GM23338 (cell line): ENCODE data around the gene CUEDC2. TPM values are rescaled to one million over a fixed set of nuclear protein-coding genes. Genes with fewer than 3 reads are reported as not detected.

Experiments
- ATAC-seq: fragments of 200-7000 bp; cut with Tn5 transposase; 3 replicates; pipeline ENCODE4 v1.9.1; 2020
- DNase-seq: peaks from one replicate; pipeline ENCODE4 v3.0.0-alpha.2; 2015; ENCODE audit warnings: low spot score
- H2AFZ ChIP-seq: fragments of 200-600 bp; sonication (generic); 2 replicates; pipeline ENCODE4 v1.8.0; 2016; ENCODE audit warnings: antibody characterized with exemption, mild to moderate bottlenecking, moderate library complexity
- H3F3A ChIP-seq: fragments of 200-600 bp; sonication (generic); replicated peaks from 2 replicates; pipeline ENCODE4 v1.8.0; 2017; ENCODE audit warnings: antibody characterized with exemption, mixed run types, low read depth
- H3K27ac ChIP-seq: fragments of 200-600 bp; sonication (generic); 2 replicates; pipeline ENCODE4 v1.6.1; 2016; ENCODE audit warnings: low read depth
- H3K27me3 ChIP-seq: fragments of 200-600 bp; sonication (generic); 2 replicates; pipeline ENCODE4 v1.8.0; 2016; ENCODE audit warnings: mild to moderate bottlenecking, mixed run types, moderate library complexity; ENCODE audit not compliant: insufficient read depth
- H3K36me3 ChIP-seq: fragments of 200-600 bp; sonication (generic); 2 replicates; pipeline ENCODE4 v1.8.0; 2016; ENCODE audit warnings: mild to moderate bottlenecking; ENCODE audit not compliant: insufficient read depth
- H3K4me1 ChIP-seq: fragments of 200-600 bp; sonication (generic); 2 replicates; pipeline ENCODE4 v1.8.0; 2016; ENCODE audit warnings: mild to moderate bottlenecking, moderate library complexity; ENCODE audit not compliant: insufficient read depth
- H3K4me2 ChIP-seq: fragments of 200-600 bp; sonication (generic); 2 replicates; pipeline ENCODE4 v1.7.1; 2017; ENCODE audit warnings: mixed run types
- H3K4me3 ChIP-seq: fragments of 200-600 bp; sonication (generic); 2 replicates; pipeline ENCODE4 v1.6.1; 2016; ENCODE audit warnings: mixed run types
- H3K79me2 ChIP-seq: fragments of 200-600 bp; sonication (generic); replicated peaks from 2 replicates; pipeline ENCODE4 v1.8.0; 2017; ENCODE audit warnings: mild to moderate bottlenecking; ENCODE audit not compliant: insufficient read depth
- H3K9me2 ChIP-seq: fragments of 200-600 bp; sonication (generic); 2 replicates; pipeline ENCODE4 v1.8.0; 2017; ENCODE audit not compliant: insufficient read depth
- H4K20me1 ChIP-seq: fragments of 200-600 bp; sonication (generic); replicated peaks from 2 replicates; pipeline ENCODE4 v1.8.0; 2017; ENCODE audit warnings: mild to moderate bottlenecking; ENCODE audit not compliant: insufficient read depth
- H3K27ac Mint-ChIP-seq: 2 replicates; pipeline ENCODE4 v1.8.0; 2020; ENCODE audit warnings: inconsistent platforms, mild to moderate bottlenecking, moderate library complexity, mixed read lengths
- H3K27me3 Mint-ChIP-seq: 3 replicates; pipeline ENCODE4 v1.8.0; 2022; ENCODE audit warnings: low read depth, mild to moderate bottlenecking, moderate library complexity, mixed read lengths, inconsistent platforms; ENCODE audit not compliant: insufficient read depth, poor library complexity
- H3K36me3 Mint-ChIP-seq: 3 replicates; pipeline ENCODE4 v1.8.0; 2021; ENCODE audit warnings: low read depth, mild to moderate bottlenecking, inconsistent platforms, moderate library complexity, mixed read lengths
- H3K4me1 Mint-ChIP-seq: 3 replicates; pipeline ENCODE4 v1.8.0; 2020; ENCODE audit warnings: mild to moderate bottlenecking, inconsistent platforms, mixed read lengths
- H3K4me3 Mint-ChIP-seq: 3 replicates; pipeline ENCODE4 v1.8.0; 2021; ENCODE audit warnings: moderate library complexity, mild to moderate bottlenecking, inconsistent platforms, mixed read lengths
- H3K9me3 Mint-ChIP-seq: 3 replicates; pipeline ENCODE4 v1.8.0; 2020; ENCODE audit warnings: moderate library complexity, mild to moderate bottlenecking, inconsistent platforms, mixed read lengths
- CREB1 ChIP-seq: fragments of 250-450 bp; sonication (Bioruptor Pico); IDR thresholded peaks from 2 replicates; pipeline ENCODE4 v1.5.0; 2020; ENCODE audit warnings: low read depth, mild to moderate bottlenecking, moderate library complexity
- CTCF ChIP-seq, 2 experiments: fragments of 200-600 bp in 1 of 2; sonication (generic) in 1 of 2; conservative IDR thresholded peaks; 2 replicates each; pipeline versions ENCODE4 v1.5.1 to v1.6.1; 2016 to 2017; ENCODE audit warnings: antibody characterized with exemption in 2 of 2, low read depth in 2 of 2, mild to moderate bottlenecking in 2 of 2, moderate library complexity in 1 of 2
- EZH2 ChIP-seq: fragments of 200-600 bp; sonication (generic); IDR thresholded peaks from one replicate; pipeline ENCODE4 v1.8.0; 2017; ENCODE audit warnings: antibody characterized with exemption, mild to moderate bottlenecking, low read depth; ENCODE audit not compliant: unreplicated experiment
- EZH2phosphoT487 ChIP-seq: fragments of 200-600 bp; sonication (generic); IDR thresholded peaks from one replicate; pipeline ENCODE4 v1.8.1; 2018; ENCODE audit warnings: antibody characterized with exemption; ENCODE audit not compliant: unreplicated experiment
- JUNB ChIP-seq: IDR thresholded peaks from one replicate; pipeline ENCODE4 v1.6.1; 2016; ENCODE audit warnings: antibody characterized with exemption; ENCODE audit not compliant: unreplicated experiment
- NANOG ChIP-seq: IDR thresholded peaks from 2 replicates; pipeline ENCODE4 v1.6.1; 2016; ENCODE audit warnings: antibody characterized with exemption, borderline replicate concordance
- POLR2AphosphoS5 ChIP-seq: IDR thresholded peaks from 2 replicates; pipeline ENCODE4 v1.6.1; 2016; ENCODE audit warnings: antibody characterized with exemption, low read depth
- STAT1 ChIP-seq: IDR thresholded peaks from one replicate; pipeline ENCODE4 v1.6.1; 2016; ENCODE audit warnings: antibody characterized with exemption; ENCODE audit not compliant: unreplicated experiment
- ZNF114 ChIP-seq: fragments of 250-450 bp; sonication (Bioruptor Pico); IDR thresholded peaks from 2 replicates; pipeline ENCODE4 v1.5.0; 2020; ENCODE audit warnings: mild to moderate bottlenecking, moderate library complexity
- ZNF331 ChIP-seq: fragments of 250-450 bp; sonication (Bioruptor Pico); IDR thresholded peaks from 2 replicates; pipeline ENCODE4 v1.5.0; 2020; ENCODE audit warnings: low read depth, mild to moderate bottlenecking, moderate library complexity
- ZNF462 ChIP-seq: fragments of 250-450 bp; sonication (Bioruptor Pico); IDR thresholded peaks from 2 replicates; pipeline ENCODE4 v1.5.0; 2020; ENCODE audit warnings: mild to moderate bottlenecking, moderate library complexity
- polyA plus RNA-seq: library from polyadenylated mRNA; unstranded; fragments of >200 nt; fragmentation: Nextera tagmentation; extraction: Ambion mirVana; gene quantifications from 2 replicates; pipeline ENCODE4 v1.2.1, GENCODE V29; 2016
- total RNA-seq: library from RNA; depleted of rRNA; stranded (reverse); fragments of >200 nt; shearing (Covaris generic); gene quantifications from 2 replicates; pipeline ENCODE4 v1.2.3, GENCODE V29; 2014
- TF ChIP-seq, protein P1 (sequence below): IDR thresholded peaks from 2 replicates; pipeline ENCODE4 v1.6.1; 2016; ENCODE audit warnings: antibody characterized with exemption
- TF ChIP-seq, protein P2 (sequence below): IDR thresholded peaks from one replicate; pipeline ENCODE4 v1.6.1; 2018; ENCODE audit warnings: antibody characterized with exemption; ENCODE audit not compliant: unreplicated experiment

Gene CUEDC2
- total and polyA plus RNA-seq, 2 experiments from 2014 or later: 39.2 to 47.3 TPM

DNA sequence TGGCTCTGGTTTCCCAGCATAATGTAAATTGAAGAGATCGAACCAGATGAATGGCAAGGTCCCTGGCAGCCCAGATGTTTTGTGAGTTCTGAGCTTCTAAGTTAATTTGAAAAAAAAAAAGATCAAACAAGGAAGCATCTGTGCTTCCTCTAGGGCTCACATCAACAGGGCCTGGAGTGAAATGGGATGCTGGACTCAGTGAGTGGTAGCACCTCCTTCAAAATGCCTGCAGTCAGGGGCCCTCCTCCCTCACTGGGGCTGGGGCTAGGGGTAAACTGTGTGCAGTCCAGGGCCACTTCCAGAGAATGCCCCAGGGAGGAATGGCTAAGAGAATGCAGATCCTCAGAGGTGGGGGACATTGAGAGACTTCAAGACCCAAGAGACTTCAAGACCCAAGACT is 6.0 kb upstream of the CUEDC2 start:
- no peak overlapping the region for H3K4me2 ChIP-seq
- no peak overlapping the region for H3K27ac ChIP-seq
- no peak overlapping the region for H3K4me3 ChIP-seq
- H3K36me3 Mint-ChIP-seq: no peaks in the 10 kb centered on the region; the same call in 2 of the 3 replicates
- no peaks in the 10 kb centered on the region for H3K79me2 ChIP-seq
- H3K27me3 ChIP-seq: peaks cover 49% of the 10 kb centered on the region
- H3K9me2 ChIP-seq: no peaks in the 10 kb centered on the region
- H3K27ac Mint-ChIP-seq: no peak overlapping the region
- peaks cover 16% of the 10 kb centered on the region; the same call in 1 of the 2 replicates for H3K4me1 ChIP-seq
- H2AFZ ChIP-seq: no peak overlapping the region
- TF ChIP-seq, protein P1, sequence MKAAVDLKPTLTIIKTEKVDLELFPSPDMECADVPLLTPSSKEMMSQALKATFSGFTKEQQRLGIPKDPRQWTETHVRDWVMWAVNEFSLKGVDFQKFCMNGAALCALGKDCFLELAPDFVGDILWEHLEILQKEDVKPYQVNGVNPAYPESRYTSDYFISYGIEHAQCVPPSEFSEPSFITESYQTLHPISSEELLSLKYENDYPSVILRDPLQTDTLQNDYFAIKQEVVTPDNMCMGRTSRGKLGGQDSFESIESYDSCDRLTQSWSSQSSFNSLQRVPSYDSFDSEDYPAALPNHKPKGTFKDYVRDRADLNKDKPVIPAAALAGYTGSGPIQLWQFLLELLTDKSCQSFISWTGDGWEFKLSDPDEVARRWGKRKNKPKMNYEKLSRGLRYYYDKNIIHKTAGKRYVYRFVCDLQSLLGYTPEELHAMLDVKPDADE: no peak
- TF ChIP-seq NANOG (no peak), CREB1 (CRISPR knock-in tag) (no peak), ZNF114 (CRISPR knock-in tag) (no peak), EZH2phosphoT487 (no peak), POLR2AphosphoS5 (no peak), JUNB (no peak), ZNF462 (CRISPR knock-in tag) (no peak), STAT1 (no peak), CTCF (conservative IDR thresholded peaks at IDR 0.05; ENCODE audit: low read depth in 2 of 2) (no peak), EZH2 (no peak), ZNF331 (CRISPR knock-in tag) (no peak)
- TF ChIP-seq, protein P2, sequence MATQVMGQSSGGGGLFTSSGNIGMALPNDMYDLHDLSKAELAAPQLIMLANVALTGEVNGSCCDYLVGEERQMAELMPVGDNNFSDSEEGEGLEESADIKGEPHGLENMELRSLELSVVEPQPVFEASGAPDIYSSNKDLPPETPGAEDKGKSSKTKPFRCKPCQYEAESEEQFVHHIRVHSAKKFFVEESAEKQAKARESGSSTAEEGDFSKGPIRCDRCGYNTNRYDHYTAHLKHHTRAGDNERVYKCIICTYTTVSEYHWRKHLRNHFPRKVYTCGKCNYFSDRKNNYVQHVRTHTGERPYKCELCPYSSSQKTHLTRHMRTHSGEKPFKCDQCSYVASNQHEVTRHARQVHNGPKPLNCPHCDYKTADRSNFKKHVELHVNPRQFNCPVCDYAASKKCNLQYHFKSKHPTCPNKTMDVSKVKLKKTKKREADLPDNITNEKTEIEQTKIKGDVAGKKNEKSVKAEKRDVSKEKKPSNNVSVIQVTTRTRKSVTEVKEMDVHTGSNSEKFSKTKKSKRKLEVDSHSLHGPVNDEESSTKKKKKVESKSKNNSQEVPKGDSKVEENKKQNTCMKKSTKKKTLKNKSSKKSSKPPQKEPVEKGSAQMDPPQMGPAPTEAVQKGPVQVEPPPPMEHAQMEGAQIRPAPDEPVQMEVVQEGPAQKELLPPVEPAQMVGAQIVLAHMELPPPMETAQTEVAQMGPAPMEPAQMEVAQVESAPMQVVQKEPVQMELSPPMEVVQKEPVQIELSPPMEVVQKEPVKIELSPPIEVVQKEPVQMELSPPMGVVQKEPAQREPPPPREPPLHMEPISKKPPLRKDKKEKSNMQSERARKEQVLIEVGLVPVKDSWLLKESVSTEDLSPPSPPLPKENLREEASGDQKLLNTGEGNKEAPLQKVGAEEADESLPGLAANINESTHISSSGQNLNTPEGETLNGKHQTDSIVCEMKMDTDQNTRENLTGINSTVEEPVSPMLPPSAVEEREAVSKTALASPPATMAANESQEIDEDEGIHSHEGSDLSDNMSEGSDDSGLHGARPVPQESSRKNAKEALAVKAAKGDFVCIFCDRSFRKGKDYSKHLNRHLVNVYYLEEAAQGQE: no peak
- ATAC-seq: no peak
- H4K20me1 ChIP-seq: no peaks in the 10 kb centered on the region
- no peaks in the 10 kb centered on the region for H3K36me3 ChIP-seq
- H3K4me1 Mint-ChIP-seq: peaks cover 21% of the 10 kb centered on the region; the same call in 2 of the 3 replicates
- H3F3A ChIP-seq: no peaks in the 10 kb centered on the region
- no peak for DNase-seq
- H3K27me3 Mint-ChIP-seq: peaks cover 39% of the 10 kb centered on the region
- no peak overlapping the region for H3K4me3 Mint-ChIP-seq
- no peaks in the 10 kb centered on the region for H3K9me3 Mint-ChIP-seq
